Caco-2 (cell line): Measurements from ENCODE around the gene MGLL. TPM values are rescaled to one million over a fixed set of nuclear protein-coding genes. Genes with fewer than 3 reads are reported as not detected.

ENCODE experiments used
- BruUV-seq: library from RNA; stranded (reverse); fragments of 400-500 nt; replicated peaks from 2 replicates; lab custom pipeline; 2021; lab: Mats Ljungman, UMichigan
- CTCF ChIA-PET: fragments of 300-600 bp; sonication (Branson Sonifier 250); formaldehyde crosslinking; loops from one replicate; lab custom pipeline; 2022; ENCODE audit warnings: antibody characterized with exemption; lab: Charles Lee
- POLR2A ChIA-PET: fragments of 300-600 bp; sonication (Branson Sonifier 250); formaldehyde crosslinking; loops from one replicate; lab custom pipeline; 2022; ENCODE audit warnings: antibody characterized with exemption; lab: Charles Lee
- DNase-seq, 2 experiments: peaks; one replicate each; pipeline versions ENCODE4 v3.0.0 to v3.0.0-alpha.2; 2020 to 2022
- H3K27me3 ChIP-seq: replicated peaks from 2 replicates; pipeline ENCODE4 v1.6.0; 2011; ENCODE audit warnings: low read length; ENCODE audit not compliant: control insufficient read depth, insufficient read depth
- H3K36me3 ChIP-seq: 2 replicates; pipeline ENCODE4 v1.5.1; 2011; ENCODE audit warnings: low read length; ENCODE audit not compliant: control insufficient read depth, insufficient read depth
- H3K4me1 ChIP-seq: fragments of 250-450 bp; sonication (Bioruptor Pico); 2 replicates; pipeline ENCODE4 v1.5.1; 2020; ENCODE audit warnings: mild to moderate bottlenecking
- H3K4me3 ChIP-seq: 2 replicates; pipeline ENCODE4 v1.5.1; 2011; ENCODE audit warnings: low read depth, mild to moderate bottlenecking, control low read depth, low read length
- H3K9me3 ChIP-seq: fragments of 250-450 bp; sonication (Bioruptor Pico); 2 replicates; pipeline ENCODE4 v1.5.1; 2020; ENCODE audit warnings: mild to moderate bottlenecking, moderate library complexity
- H3K27ac Mint-ChIP-seq: one replicate; pipeline ENCODE4 v1.8.0; 2022; ENCODE audit warnings: mixed read lengths; ENCODE audit not compliant: unreplicated experiment
- H3K27me3 Mint-ChIP-seq: one replicate; pipeline ENCODE4 v1.8.0; 2022; ENCODE audit warnings: mixed read lengths; ENCODE audit not compliant: insufficient read depth, unreplicated experiment
- H3K36me3 Mint-ChIP-seq: one replicate; pipeline ENCODE4 v1.8.0; 2022; ENCODE audit warnings: mild to moderate bottlenecking, mixed read lengths; ENCODE audit not compliant: insufficient read depth, unreplicated experiment
- H3K4me1 Mint-ChIP-seq: one replicate; pipeline ENCODE4 v1.8.0; 2022; ENCODE audit warnings: low read depth, mixed read lengths; ENCODE audit not compliant: unreplicated experiment
- H3K4me3 Mint-ChIP-seq: one replicate; pipeline ENCODE4 v1.8.0; 2022; ENCODE audit warnings: mild to moderate bottlenecking, moderate library complexity, mixed read lengths; ENCODE audit not compliant: unreplicated experiment
- H3K9me3 Mint-ChIP-seq: one replicate; pipeline ENCODE4 v1.8.0; 2022; ENCODE audit warnings: mixed read lengths; ENCODE audit not compliant: unreplicated experiment
- CTCF ChIP-seq, 2 experiments: fragments of 200-600 bp in 1 of 2; IDR thresholded peaks; 1 replicate in 1 of 2; 2 replicates in 1 of 2; pipeline versions ENCODE4 v1.5.1 to v1.8.0; 2011 to 2022; ENCODE audit warnings: antibody characterized with exemption in 1 of 2, control low read depth in 1 of 2, inconsistent platforms in 1 of 2, low read depth in 1 of 2, low read length in 1 of 2, mild to moderate bottlenecking in 1 of 2, moderate library complexity in 1 of 2; ENCODE audit not compliant: insufficient read depth in 1 of 2, severe bottlenecking in 1 of 2, unreplicated experiment in 1 of 2
- intact Hi-C: fragments of 100-400 bp; cut with micrococcal nuclease; formaldehyde crosslinking; loops from one replicate; pipeline ENCODE4 v1.10.0; 2022; ENCODE audit not compliant: unreplicated experiment
- total RNA-seq: library from RNA; stranded (reverse); gene quantifications from 2 replicates; pipeline ENCODE4 v1.2.3, GENCODE V29; 2022

The MGLL gene
- total RNA-seq, 1 experiment from 2014 or later, result 7.8 TPM

GRCh38 chr3:127646501-127647046 is 175.7 kb downstream of the MGLL start:
- Histone ChIP-seq H3K4me1 (no peaks in the 10 kb centered on the region), H3K4me3 (no peak overlapping the region), H3K36me3 (no peaks in the 10 kb centered on the region; the same call in 1 of the 2 replicates), H3K27me3 (no peaks in the 10 kb centered on the region), H3K9me3 (no peaks in the 10 kb centered on the region)
- intact Hi-C loops, result no loop called here
- Mint-ChIP-seq H3K4me1 (no peaks in the 10 kb centered on the region), H3K9me3 (no peaks in the 10 kb centered on the region), H3K4me3 (no peak overlapping the region), H3K27ac (no peak overlapping the region), H3K27me3 (no peaks in the 10 kb centered on the region), H3K36me3 (peaks cover 6% of the 10 kb centered on the region)
- no TSS peak for BruUV-seq
- CTCF ChIA-PET, result no interaction called here
- TF ChIP-seq CTCF (IDR thresholded peaks at IDR 0.05; ENCODE audit: insufficient read depth in 1 of 2, low read depth in 1 of 2, low read length in 1 of 2, severe bottlenecking in 1 of 2, unreplicated experiment in 1 of 2), result no peak
- POLR2A ChIA-PET, result no interaction called here
- DNase-seq, result no peak

GRCh38 chr3:127645371-127646015 is 176.8 kb downstream of the MGLL start:
- ChIA-PET POLR2A (no interaction called here), CTCF (no interaction called here)
- intact Hi-C loops, result no loop called here

More at GRCh38 chr3:127645371-127646015, 176.8 kb downstream of the MGLL start:
- Mint-ChIP-seq H3K4me3 (no peak overlapping the region), H3K27ac (no peak overlapping the region), H3K4me1 (no peaks in the 10 kb centered on the region), H3K9me3 (no peaks in the 10 kb centered on the region), H3K27me3 (no peaks in the 10 kb centered on the region), H3K36me3 (peaks cover 6% of the 10 kb centered on the region)
- no peaks in the 10 kb centered on the region for H3K27me3 ChIP-seq
- H3K9me3 ChIP-seq, result no peaks in the 10 kb centered on the region
- no peak for DNase-seq
- no peaks in the 10 kb centered on the region for H3K4me1 ChIP-seq
- no TSS peak for BruUV-seq
- no peak for TF ChIP-seq CTCF (IDR thresholded peaks at IDR 0.05; ENCODE audit: insufficient read depth in 1 of 2, low read depth in 1 of 2, low read length in 1 of 2, severe bottlenecking in 1 of 2, unreplicated experiment in 1 of 2)
- H3K36me3 ChIP-seq, result no peaks in the 10 kb centered on the region; the same call in 1 of the 2 replicates
- no peak overlapping the region for H3K4me3 ChIP-seq
